GM19099 (cell line): ENCODE data around the gene ARHGAP18.

ENCODE experiments used
- POLR2A ChIP-seq: IDR thresholded peaks from 3 replicates; pipeline ENCODE4 v1.6.1; 2011; ENCODE audit warnings: low read depth; ENCODE audit not compliant: insufficient read length; ENCODE audit errors: extremely low read depth

Gene ARHGAP18

DNA sequence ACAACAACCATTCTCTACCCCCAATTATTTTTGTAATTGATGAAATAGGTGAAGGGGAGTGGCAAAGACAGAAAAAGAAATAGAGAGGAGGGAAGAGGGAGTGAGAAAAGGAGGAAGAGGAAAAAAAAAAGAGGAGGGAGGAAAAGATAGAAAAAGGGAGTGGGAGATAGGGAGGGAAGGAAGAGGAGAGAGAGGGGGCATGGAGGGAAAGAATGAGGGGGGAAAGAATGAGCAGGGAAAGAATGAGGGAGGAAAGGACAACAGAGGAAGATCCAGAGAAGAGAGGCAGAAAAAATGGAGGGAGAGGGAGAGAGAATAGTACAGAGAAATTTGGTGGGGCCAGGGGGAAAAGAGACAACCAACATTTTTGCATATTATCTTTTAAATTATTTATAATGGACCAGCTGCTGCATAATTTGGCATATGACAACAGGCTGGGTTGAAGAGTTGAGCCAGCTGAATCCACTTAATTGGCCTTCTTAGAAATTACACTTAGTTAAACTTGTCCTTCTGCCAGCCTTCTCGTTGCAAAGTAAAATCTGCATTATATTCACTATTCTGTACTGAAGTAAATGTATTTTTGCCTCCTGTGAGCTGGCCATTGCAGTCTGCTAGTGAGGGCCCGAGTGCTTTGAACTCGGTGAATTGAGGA, 101.0 kb downstream of the ARHGAP18 start:
- TF ChIP-seq POLR2A = no peak

DNA sequence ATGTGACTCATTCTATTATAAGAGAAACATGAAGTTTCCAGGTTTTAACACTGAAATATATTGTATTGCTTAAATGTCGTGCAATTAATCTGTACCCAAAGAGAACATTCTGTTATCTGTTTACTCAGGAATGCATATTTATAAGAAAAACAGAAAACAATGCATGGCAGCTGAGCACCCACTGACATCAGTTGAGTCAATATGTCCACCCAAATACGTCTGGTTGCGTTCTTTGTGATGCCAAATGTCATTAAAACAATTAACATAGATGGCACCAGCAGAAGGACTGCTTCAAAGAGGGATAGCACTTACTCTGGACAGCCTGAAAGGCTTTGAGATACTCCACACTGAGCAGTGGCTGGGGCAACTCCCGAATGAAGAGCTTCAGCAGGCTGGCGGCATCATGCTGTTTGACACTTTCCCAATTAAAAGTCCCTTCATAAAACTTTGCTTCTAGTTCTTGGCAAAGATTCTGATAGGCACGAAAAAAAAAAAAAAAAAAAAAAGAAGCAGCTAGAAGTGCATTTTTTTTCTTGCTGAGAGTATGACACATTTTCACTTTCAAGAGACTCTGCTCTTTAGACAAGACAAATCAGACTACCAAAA, 102.3 kb downstream of the ARHGAP18 start:
- TF ChIP-seq POLR2A = no peak

DNA sequence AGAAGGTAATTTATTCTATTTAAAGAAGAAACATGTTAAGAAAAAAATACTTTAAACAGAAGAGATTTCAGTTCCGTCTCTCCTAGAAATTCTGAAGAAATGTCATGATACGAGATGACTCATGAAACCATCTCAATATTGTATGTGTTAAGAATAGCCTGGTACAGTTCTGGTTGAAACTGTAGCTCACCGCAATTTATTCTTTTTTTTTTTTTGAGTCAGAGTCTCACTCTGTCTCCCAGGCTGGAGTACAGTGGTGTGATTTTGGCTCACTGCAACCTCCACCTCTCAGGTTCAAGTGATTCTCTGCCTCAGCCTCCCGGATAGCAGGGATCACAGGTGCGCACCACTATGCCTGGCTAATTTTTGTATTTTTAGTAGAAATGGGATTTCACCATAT, 103.3 kb downstream of the ARHGAP18 start:
- no peak for TF ChIP-seq POLR2A

DNA sequence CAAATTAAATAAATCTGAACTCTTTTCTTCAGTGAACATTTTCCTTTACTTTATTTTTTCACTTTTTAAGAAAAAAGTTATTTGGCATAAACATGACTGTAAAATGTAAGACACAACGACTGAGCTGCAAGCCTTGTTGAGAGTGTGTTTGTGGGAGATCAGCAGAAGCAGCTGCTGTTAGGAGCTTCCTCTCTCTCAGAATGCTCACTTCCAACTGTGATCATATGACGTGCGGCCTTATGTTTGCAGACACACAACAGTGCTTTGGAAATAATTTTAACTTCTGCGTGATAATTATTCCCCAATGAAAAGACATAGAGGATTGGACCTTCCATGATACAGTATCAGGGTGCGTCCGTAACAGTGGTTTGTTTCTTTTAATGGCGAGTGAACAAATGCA, 104.0 kb downstream of the ARHGAP18 start:
- TF ChIP-seq POLR2A = no peak

DNA sequence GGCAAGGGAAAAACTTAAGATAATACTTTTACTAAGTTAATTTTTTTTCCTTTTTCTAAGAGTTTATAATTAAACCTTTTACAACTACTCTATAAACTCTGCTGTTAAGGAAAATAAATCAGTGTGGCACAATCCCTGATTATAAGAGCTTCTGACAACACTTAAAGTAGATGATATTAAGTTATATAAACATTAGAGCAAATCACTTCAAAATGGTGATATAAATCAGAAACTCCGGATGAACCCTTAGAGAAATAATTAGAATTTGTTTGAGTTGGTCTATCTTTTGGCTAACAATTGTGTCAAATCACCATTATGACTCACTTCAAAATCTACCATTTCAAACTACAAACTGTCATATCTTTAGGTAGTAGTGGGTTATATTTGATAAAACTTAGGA, 104.9 kb downstream of the ARHGAP18 start:
- no peak for TF ChIP-seq POLR2A

DNA sequence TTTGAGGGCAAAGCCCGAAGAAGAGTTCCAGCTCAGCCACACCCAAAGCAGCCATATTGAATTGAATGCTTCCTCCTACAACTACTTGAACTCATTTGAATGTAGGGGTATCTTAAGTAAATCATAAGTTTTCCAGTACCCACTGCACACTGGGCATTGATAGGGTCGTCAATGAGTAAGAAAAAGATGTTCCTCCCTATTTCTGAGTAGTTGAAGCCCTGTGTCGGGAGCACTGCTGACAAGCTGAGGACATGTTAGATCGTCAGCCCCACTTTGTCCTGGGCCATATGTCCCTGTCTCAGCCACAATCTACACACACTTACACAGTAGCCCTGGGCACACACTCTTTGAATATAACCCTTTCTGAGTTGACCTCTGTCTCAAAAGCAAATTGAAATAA, 105.7 kb downstream of the ARHGAP18 start:
- TF ChIP-seq POLR2A = no peak

DNA sequence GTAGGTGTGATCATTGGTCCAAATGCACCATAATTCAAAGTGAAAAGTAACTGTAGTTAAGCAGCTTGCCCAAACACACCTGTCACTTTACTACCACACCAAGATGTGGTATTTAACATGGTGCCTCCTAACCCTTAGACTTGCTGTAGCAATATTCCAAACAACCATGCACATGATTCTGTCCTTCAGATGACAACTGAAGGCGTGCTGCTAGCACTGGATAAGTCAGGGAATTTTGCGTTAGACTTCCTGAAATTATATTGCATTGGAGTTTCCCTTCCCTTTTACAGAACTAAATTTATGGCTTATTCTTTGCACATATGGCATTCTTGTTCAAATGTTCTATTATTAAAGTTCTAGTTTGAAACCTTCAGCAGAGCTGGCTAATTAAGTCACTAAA, 106.2 kb downstream of the ARHGAP18 start:
- TF ChIP-seq POLR2A = no peak

DNA sequence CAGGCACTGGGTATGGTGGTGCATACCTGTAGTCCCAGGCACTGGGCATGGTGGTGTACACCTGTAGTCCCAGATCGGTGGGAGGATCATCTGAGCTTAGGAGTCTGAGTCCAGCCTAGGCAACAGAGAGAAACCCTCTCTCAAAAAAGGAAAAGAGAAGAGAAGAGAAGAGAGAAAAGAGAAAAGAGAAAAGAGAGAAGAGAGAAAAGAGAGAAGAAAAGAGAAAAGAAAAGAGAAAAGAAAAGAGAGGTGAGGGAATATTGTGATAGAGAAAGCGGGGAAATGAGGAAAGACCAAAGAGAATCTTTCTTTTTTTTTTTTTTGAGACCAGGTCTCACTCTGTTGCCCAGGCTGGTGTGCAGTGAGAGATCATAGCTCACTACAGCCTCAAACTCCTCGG, 108.7 kb downstream of the ARHGAP18 start:
- no peak for TF ChIP-seq POLR2A

DNA sequence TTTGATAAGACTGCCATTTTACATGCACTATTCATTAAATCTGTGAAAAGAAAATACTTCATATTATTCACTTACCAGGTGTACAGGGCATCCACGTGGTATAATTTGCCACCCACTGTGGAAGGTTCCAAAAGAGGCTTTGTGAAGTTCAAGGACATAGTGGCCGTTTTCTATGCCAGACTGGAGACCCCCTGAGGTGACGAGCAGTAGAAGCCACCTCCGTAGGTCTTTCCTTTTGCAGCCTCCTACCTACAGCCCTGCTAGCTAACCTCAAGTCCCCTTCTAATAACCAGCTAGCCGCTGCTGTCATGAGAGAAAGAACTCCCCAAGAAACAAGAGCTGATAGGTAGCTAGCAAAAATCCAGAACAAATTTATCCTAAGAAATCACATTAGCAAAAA, 110.5 kb downstream of the ARHGAP18 start:
- no peak for TF ChIP-seq POLR2A

DNA sequence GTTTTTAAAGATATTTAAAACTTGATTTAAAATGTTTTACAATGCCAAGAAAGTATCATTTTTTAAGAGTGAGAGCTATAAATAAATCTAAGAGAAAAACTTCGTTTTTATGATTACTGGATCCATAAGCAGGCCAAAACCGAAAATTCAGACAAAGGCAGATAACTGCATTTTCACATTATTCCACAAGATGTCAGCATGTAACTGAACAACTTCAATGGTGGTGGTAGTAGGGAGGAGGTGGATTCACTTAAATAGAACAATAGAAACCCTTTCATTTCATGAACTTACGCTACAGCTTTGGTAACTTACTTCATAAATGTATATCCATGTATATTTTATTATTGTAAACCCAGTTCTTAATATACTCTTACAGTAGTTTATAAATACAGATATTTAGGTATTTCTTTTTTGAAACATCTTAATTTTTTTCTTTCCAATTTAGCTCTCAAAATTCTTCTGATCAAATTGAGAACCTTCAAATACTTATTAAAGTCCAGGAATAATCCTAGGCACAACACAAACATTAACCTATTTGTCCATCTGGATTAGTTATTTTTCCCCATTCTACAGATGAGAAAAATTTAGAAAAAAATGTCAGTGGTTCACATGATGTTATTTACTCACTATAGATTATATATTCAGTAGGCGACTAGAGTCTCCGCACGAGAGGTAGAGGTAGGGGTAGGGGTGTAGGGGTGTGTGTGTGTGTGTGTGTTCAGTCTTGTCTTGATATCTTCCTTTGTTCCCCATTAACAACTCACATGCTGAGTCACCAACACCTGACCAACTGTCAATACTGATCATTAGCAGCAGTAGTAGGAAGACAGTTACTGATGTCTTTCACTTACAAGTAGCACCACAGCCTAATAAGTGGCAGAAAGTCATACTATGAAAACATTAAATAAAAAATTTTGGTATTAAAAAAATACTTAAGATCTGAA, 111.5 kb downstream of the ARHGAP18 start:
- no peak for TF ChIP-seq POLR2A

DNA sequence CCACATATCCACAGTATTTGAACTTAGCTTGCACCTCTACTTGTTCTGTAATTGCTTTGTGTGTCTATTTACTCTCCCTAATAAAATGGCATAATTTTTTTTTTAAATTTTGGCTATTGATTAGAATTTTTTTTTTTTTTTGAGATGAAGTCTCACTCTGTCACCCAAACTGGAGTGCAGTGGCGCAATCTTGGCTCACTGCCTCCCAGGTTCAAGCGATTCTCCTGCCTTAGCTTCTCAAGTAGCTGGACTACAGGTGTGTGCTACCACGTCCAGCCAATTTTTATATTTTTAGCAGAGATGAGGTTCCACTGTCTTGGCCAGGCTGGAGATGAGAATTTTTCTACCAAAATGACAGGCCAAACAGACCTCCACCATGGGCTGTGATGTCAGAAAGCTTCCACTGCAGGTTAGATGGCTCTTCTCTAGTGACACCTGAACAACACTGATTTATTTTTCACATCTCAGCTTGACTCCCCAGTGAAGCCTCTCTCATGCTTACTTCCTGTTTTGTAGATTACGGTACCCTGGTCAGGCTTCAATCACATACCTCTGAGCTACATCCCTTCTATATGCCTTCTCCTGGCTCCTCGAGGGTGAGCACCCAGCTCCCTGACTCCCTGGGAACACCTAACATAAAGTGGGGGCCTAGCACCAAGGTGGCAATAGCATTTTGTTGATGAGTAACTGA, 112.8 kb downstream of the ARHGAP18 start:
- no peak for TF ChIP-seq POLR2A

DNA sequence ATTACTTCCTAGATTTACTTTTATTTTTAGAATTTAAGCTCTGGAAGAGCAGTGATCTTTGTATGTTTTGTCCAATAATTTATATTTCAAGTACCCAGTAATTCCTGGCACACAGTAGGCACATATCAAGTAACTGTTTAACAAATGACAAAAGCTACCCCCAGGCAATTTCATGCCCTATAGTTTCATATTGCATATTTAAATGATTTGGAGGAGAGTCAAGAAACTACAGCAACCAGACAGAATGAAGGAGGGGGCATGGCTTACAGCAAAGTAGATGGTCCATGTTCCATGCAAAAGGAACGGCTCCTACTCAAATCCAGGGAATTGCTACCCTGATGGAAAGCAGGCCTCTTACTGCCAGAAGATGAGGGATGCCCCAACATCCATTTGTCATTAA, 113.5 kb downstream of the ARHGAP18 start:
- no peak for TF ChIP-seq POLR2A

DNA sequence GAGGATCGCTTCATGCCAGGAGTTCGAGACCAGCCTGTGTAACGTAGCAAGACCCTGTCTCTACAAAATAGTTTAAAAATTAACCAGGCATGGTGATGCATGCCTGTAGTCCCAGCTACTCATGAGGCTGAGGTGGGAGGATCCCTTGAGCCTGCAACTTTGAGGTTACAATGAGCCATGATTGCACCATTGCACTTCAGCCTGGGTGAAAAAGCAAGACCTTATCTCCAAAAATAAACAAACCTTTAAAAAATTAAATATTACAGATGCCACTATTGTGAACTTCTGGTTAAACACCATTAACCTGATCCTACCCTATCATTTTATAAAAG, 116.8 kb downstream of the ARHGAP18 start:
- no peak for TF ChIP-seq POLR2A

DNA sequence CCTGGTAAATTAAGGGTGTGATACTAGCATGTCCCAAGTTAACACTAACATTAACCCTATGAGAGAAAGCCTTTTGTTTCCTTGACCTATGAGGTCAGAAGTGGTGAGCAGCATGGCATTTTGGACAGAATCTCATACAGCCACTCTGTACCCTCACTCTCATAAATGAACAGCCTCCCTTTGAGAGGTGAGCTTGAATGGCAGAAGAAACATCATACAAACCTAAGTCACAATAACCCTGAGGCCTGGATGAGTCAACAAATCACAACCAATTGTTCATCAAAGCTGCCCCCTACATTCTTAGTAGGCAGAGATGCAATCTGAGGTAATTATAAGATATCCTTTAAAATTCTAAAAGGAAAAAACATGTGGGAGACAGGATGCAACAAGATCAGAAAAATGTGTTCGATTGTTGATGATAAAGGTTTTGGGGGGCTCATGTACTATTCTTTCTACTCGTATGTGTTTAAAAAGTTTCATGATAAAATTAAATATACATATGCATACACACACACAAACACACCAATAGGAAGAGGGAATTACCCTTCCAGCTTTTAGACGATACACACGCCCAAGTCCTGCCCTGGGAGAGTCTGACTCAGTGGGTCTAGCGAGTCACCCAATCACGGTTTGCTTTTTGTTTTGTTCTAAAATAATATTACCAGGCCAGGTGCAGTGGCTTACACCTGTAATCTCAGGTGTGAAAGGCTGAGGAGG, 117.3 kb downstream of the ARHGAP18 start:
- TF ChIP-seq POLR2A = no peak
